Dermis blood vessel endothelial cell (primary cell): ENCODE results near the gene AK4. TPM values are rescaled to one million over a fixed set of nuclear protein-coding genes. Genes with fewer than 3 reads are reported as not detected.

ENCODE experiments used
- DNase-seq: peaks from one replicate; pipeline ENCODE4 v3.0.0; 2010
- total RNA-seq: library from RNA; depleted of rRNA; stranded (reverse); fragments of >200 nt; gene quantifications from 2 replicates; pipeline ENCODE4 v1.2.3, GENCODE V29; 2014

The AK4 gene
- total RNA-seq, 1 donor from 2014 or later = 21.1 TPM

GRCh38 chr1:65253800-65254319, 105.9 kb downstream of the AK4 start:
- DNase-seq = peak; percentile 28

GRCh38 chr1:65254320-65255034, 106.5 kb downstream of the AK4 start:
- DNase-seq = peak; percentile 79

- DNase-seq = peak; percentile 43
Measured at GRCh38 chr1:65255035-65255655, 107.1 kb downstream of the AK4 start.

- no peak for DNase-seq
Measured at GRCh38 chr1:65255656-65256050, 107.7 kb downstream of the AK4 start.

GRCh38 chr1:65256860-65257708, 109.1 kb downstream of the AK4 start:
- no peak for DNase-seq

GRCh38 chr1:65258106-65258505, 110.1 kb downstream of the AK4 start:
- DNase-seq = no peak

GRCh38 chr1:65259816-65260215, 111.8 kb downstream of the AK4 start:
- no peak for DNase-seq

- DNase-seq = peak; percentile 58
Measured at GRCh38 chr1:65260851-65261473, 113.0 kb downstream of the AK4 start.

GRCh38 chr1:65263286-65263685, 115.3 kb downstream of the AK4 start:
- no peak for DNase-seq

GRCh38 chr1:65264197-65264929, 116.4 kb downstream of the AK4 start:
- DNase-seq = peak; percentile 67

GRCh38 chr1:65265296-65265650, 117.3 kb downstream of the AK4 start:
- DNase-seq = no peak

GRCh38 chr1:65265651-65266351, 117.8 kb downstream of the AK4 start:
- peak; percentile 53 for DNase-seq

- DNase-seq = no peak
Measured at GRCh38 chr1:65266476-65266875, 118.5 kb downstream of the AK4 start.

- no peak for DNase-seq
Measured at GRCh38 chr1:65267271-65267670, 119.3 kb downstream of the AK4 start.

- no peak for DNase-seq
Measured at GRCh38 chr1:65267683-65268082, 119.7 kb downstream of the AK4 start.

GRCh38 chr1:65269612-65270011, 121.6 kb downstream of the AK4 start:
- DNase-seq = no peak

- no peak for DNase-seq
Measured at GRCh38 chr1:65276197-65276939, 128.4 kb downstream of the AK4 start.

- DNase-seq = no peak
Measured at GRCh38 chr1:65277605-65278347, 129.8 kb downstream of the AK4 start.

- peak; percentile 12 for DNase-seq
Measured at GRCh38 chr1:65278376-65279069, 130.5 kb downstream of the AK4 start.
